PC-3 (cell line): ENCODE results near the gene ZC3H4. TPM values are rescaled to one million over a fixed set of nuclear protein-coding genes. Genes with fewer than 3 reads are reported as not detected.

Experiments used
- ATAC-seq: fragments of 200-7000 bp; cut with Tn5 transposase; 2 replicates; pipeline ENCODE4 v1.9.1; 2020; ENCODE audit warnings: mild to moderate bottlenecking, moderate library complexity
- BruUV-seq: library from RNA; stranded (reverse); fragments of 400-500 nt; replicated peaks from 2 replicates; lab custom pipeline; 2021; lab: Mats Ljungman, UMichigan
- CTCF ChIA-PET: fragments of 300-600 bp; sonication (Branson Sonifier 250); formaldehyde crosslinking; loops from one replicate; lab custom pipeline; 2022; ENCODE audit warnings: antibody characterized with exemption; lab: Charles Lee
- POLR2A ChIA-PET: fragments of 300-600 bp; sonication (Branson Sonifier 250); formaldehyde crosslinking; loops from one replicate; lab custom pipeline; 2022; ENCODE audit warnings: antibody characterized with exemption; ENCODE audit not compliant: unreplicated experiment; lab: Charles Lee
- DNase-seq: peaks from one replicate; pipeline ENCODE4 v3.0.0-alpha.2; 2015
- H2AFZ ChIP-seq: fragments of 300-600 bp; sonication (generic); 2 replicates; pipeline ENCODE4 v1.6.0; 2016; ENCODE audit warnings: antibody characterized with exemption, low read length
- H3F3A ChIP-seq: fragments of 300-600 bp; sonication (generic); one replicate; pipeline ENCODE4 v1.6.0; 2017; ENCODE audit warnings: antibody characterized with exemption, low read length, control low read depth, mild to moderate bottlenecking; ENCODE audit not compliant: unreplicated experiment
- H3K27ac ChIP-seq: fragments of 300-600 bp; sonication (generic); 2 replicates; pipeline ENCODE4 v1.5.1; 2016; ENCODE audit warnings: mild to moderate bottlenecking, low read length
- H3K27me3 ChIP-seq: fragments of 300-600 bp; sonication (generic); 2 replicates; pipeline ENCODE4 v1.6.1; 2016; ENCODE audit warnings: low read length, mixed read lengths
- H3K36me3 ChIP-seq: fragments of 300-600 bp; sonication (generic); 2 replicates; pipeline ENCODE4 v1.6.1; 2016; ENCODE audit warnings: low read depth, mixed run types, low read length, mixed read lengths
- H3K4me1 ChIP-seq: fragments of 300-600 bp; sonication (generic); 2 replicates; pipeline ENCODE4 v1.5.1; 2016; ENCODE audit warnings: low read length; ENCODE audit not compliant: insufficient read depth
- H3K4me2 ChIP-seq: fragments of 300-600 bp; sonication (generic); 2 replicates; pipeline ENCODE4 v1.6.0; 2016; ENCODE audit warnings: low read length
- H3K4me3 ChIP-seq: fragments of 300-600 bp; sonication (generic); 2 replicates; pipeline ENCODE4 v1.5.1; 2016; ENCODE audit warnings: mild to moderate bottlenecking, low read length, mixed read lengths
- H3K79me2 ChIP-seq: fragments of 300-600 bp; sonication (generic); 2 replicates; pipeline ENCODE4 v1.6.1; 2017; ENCODE audit warnings: low read length, mixed read lengths
- H3K9ac ChIP-seq: fragments of 300-600 bp; sonication (generic); 2 replicates; pipeline ENCODE4 v1.6.0; 2016; ENCODE audit warnings: mild to moderate bottlenecking, low read length
- H3K9me2 ChIP-seq: fragments of 300-600 bp; sonication (generic); replicated peaks from 2 replicates; pipeline ENCODE4 v1.6.1; 2016; ENCODE audit warnings: mixed run types, low read length, mixed read lengths
- H3K9me3 ChIP-seq: fragments of 300-600 bp; sonication (generic); 2 replicates; pipeline ENCODE4 v1.6.1; 2016; ENCODE audit warnings: low read length, mixed read lengths
- H4K20me1 ChIP-seq: fragments of 300-600 bp; sonication (generic); 2 replicates; pipeline ENCODE4 v1.6.1; 2016; ENCODE audit warnings: low read length, mixed read lengths
- CTCF ChIP-seq: fragments of 300-600 bp; sonication (generic); conservative IDR thresholded peaks from 2 replicates; pipeline ENCODE4 v1.5.1; 2017; ENCODE audit warnings: antibody characterized with exemption, low read depth, mild to moderate bottlenecking, low read length
- EZH2 ChIP-seq: fragments of 300-600 bp; sonication (generic); IDR thresholded peaks from one replicate; pipeline ENCODE4 v1.6.1; 2017; ENCODE audit warnings: antibody characterized with exemption, mild to moderate bottlenecking, low read length; ENCODE audit not compliant: unreplicated experiment
- EZH2phosphoT487 ChIP-seq: fragments of 300-600 bp; sonication (generic); IDR thresholded peaks from 2 replicates; pipeline ENCODE4 v1.6.1; 2018; ENCODE audit warnings: mild to moderate bottlenecking, antibody characterized with exemption, low read length, borderline replicate concordance
- intact Hi-C: fragments of 100-400 bp; cut with micrococcal nuclease; formaldehyde crosslinking; loops from 2 replicates; pipeline ENCODE4 v1.9.0; 2023
- total RNA-seq: library from RNA; depleted of rRNA; stranded (reverse); fragments of >200 nt; gene quantifications from 2 replicates; pipeline ENCODE4 v1.2.3, GENCODE V29; 2014

ZC3H4 gene
- total RNA-seq, 1 experiment from 2014 or later: 13.4 TPM

GRCh38 chr19:47095476-47096099 lies 18.0 kb downstream of the ZC3H4 start:
- no peaks in the 10 kb centered on the region for H3K9me3 ChIP-seq
- H4K20me1 ChIP-seq: no peaks in the 10 kb centered on the region
- ChIA-PET CTCF (no interaction called here), POLR2A (no interaction called here)
- DNase-seq (no peak), ATAC-seq (no peak)
- H3K4me2 ChIP-seq: peak overlapping the region; percentile 66
- TF ChIP-seq CTCF (no peak), EZH2phosphoT487 (no peak), EZH2 (no peak)
- H3K9me2 ChIP-seq: no peaks in the 10 kb centered on the region
- TSS peak; percentile 53 for BruUV-seq
- H3K27ac ChIP-seq: peak overlapping the region; percentile 83
- peak overlapping the region; percentile 54 for H3K9ac ChIP-seq
- H3K4me1 ChIP-seq: peaks cover 28% of the 10 kb centered on the region
- H3K4me3 ChIP-seq: peak overlapping the region; percentile 9; the same call in 1 of the 2 replicates
- intact Hi-C loops: no loop called here
- peaks cover 8% of the 10 kb centered on the region for H3F3A ChIP-seq
- peaks cover 76% of the 10 kb centered on the region for H3K79me2 ChIP-seq
- peaks cover 16% of the 10 kb centered on the region; the same call in 1 of the 2 replicates for H3K36me3 ChIP-seq
- H3K27me3 ChIP-seq: no peaks in the 10 kb centered on the region
- H2AFZ ChIP-seq: no peak overlapping the region

GRCh38 chr19:47094557-47095475 lies 18.8 kb downstream of the ZC3H4 start:
- CTCF ChIA-PET: no interaction called here
- H3K4me2 ChIP-seq: no peak overlapping the region

More at GRCh38 chr19:47094557-47095475, 18.8 kb downstream of the ZC3H4 start:
- no peak overlapping the region for H3K9ac ChIP-seq
- no peak overlapping the region for H2AFZ ChIP-seq
- peaks cover 8% of the 10 kb centered on the region for H3F3A ChIP-seq
- no peak overlapping the region for H3K4me3 ChIP-seq
- no peaks in the 10 kb centered on the region for H3K27me3 ChIP-seq
- intact Hi-C loops: no loop called here
- H3K9me2 ChIP-seq: no peaks in the 10 kb centered on the region
- ATAC-seq: no peak
- DNase-seq: no peak
- H3K9me3 ChIP-seq: no peaks in the 10 kb centered on the region
- peaks cover 28% of the 10 kb centered on the region for H3K4me1 ChIP-seq
- POLR2A ChIA-PET: no interaction called here
- H4K20me1 ChIP-seq: no peaks in the 10 kb centered on the region
- H3K79me2 ChIP-seq: peaks cover 68% of the 10 kb centered on the region
- H3K36me3 ChIP-seq: peaks cover 16% of the 10 kb centered on the region; the same call in 1 of the 2 replicates
- no TSS peak for BruUV-seq
- TF ChIP-seq EZH2 (no peak), CTCF (no peak), EZH2phosphoT487 (no peak)
- peak overlapping the region; percentile 83; the same call in 1 of the 2 replicates for H3K27ac ChIP-seq
